Measurements from ENCODE around the gene KLHL3.

DNA sequence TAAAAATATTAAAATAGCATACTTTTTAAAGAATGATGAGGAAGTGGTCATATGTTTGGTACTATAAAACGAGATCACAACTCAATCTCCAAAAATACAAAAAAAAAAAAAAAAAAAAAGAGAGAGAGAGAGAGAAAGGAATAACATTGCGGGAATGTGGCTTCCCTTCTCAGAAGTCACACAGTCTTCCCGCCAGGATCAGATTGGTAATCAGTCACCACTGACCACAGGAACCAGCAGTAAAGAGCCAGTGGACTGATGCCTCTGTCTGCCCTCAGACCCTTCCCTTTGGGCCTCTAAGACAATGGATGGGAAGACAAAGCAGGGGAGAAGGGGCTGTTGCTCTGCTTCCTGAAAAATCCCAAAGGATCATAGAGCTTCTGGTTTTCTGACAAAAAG, 104.9 kb downstream of the KLHL3 start:
- TF ChIP-seq CTCF (IDR thresholded peaks at IDR 0.05; ENCODE audit: insufficient read depth, low read length, poor library complexity, severe bottlenecking): no peak
- TF ChIP-seq EZH2phosphoT487 (conservative IDR thresholded peaks at IDR 0.05; ENCODE audit: low read length): no peak
